Neural progenitor cell (in vitro differentiated cells): ENCODE measurements around the gene NXPH2. TPM values are rescaled to one million over a fixed set of nuclear protein-coding genes. Genes with fewer than 3 reads are reported as not detected.
A peak's percentile ranks its signal among the peaks of the same experiment; 100 is the strongest.

Source experiments
- DNase-seq: peaks from one replicate; pipeline ENCODE4 v3.0.0-alpha.2; 2016; ENCODE audit warnings: low spot score
- H2AFZ ChIP-seq: fragments of 200-600 bp; sonication (generic); replicated peaks from 2 replicates; pipeline ENCODE4 v1.6.1; 2016; ENCODE audit warnings: antibody characterized with exemption
- H3F3A ChIP-seq: fragments of 200-600 bp; sonication (generic); 2 replicates; pipeline ENCODE4 v1.6.1; 2016; ENCODE audit warnings: antibody characterized with exemption, low read depth
- H3K27ac ChIP-seq: fragments of 200-600 bp; sonication (generic); 2 replicates; pipeline ENCODE4 v1.5.1; 2016; ENCODE audit warnings: mild to moderate bottlenecking
- H3K27me3 ChIP-seq: fragments of 200-600 bp; sonication (generic); 2 replicates; pipeline ENCODE4 v1.6.1; 2016; ENCODE audit warnings: mild to moderate bottlenecking, moderate library complexity
- H3K36me3 ChIP-seq: fragments of 200-600 bp; sonication (generic); 2 replicates; pipeline ENCODE4 v1.5.1; 2016
- H3K4me1 ChIP-seq: fragments of 200-600 bp; sonication (generic); 2 replicates; pipeline ENCODE4 v1.6.1; 2016; ENCODE audit warnings: mixed run types
- H3K4me2 ChIP-seq: fragments of 200-600 bp; sonication (generic); 2 replicates; pipeline ENCODE4 v1.6.1; 2016
- H3K4me3 ChIP-seq: fragments of 200-600 bp; sonication (generic); 2 replicates; pipeline ENCODE4 v1.5.1; 2016
- H3K79me2 ChIP-seq: fragments of 200-600 bp; sonication (generic); 2 replicates; pipeline ENCODE4 v1.6.1; 2016; ENCODE audit warnings: low read depth
- H3K9ac ChIP-seq: fragments of 200-600 bp; sonication (generic); 2 replicates; pipeline ENCODE4 v1.6.1; 2016
- H3K9me3 ChIP-seq: fragments of 200-600 bp; sonication (generic); 2 replicates; pipeline ENCODE4 v1.5.1; 2016; ENCODE audit warnings: low read depth
- H4K20me1 ChIP-seq: fragments of 200-600 bp; sonication (generic); 2 replicates; pipeline ENCODE4 v1.6.1; 2016; ENCODE audit warnings: low read depth
- H3K27ac Mint-ChIP-seq: 3 replicates; pipeline ENCODE4 v1.8.0; 2021; ENCODE audit warnings: mixed read lengths
- H3K27me3 Mint-ChIP-seq: 2 replicates; pipeline ENCODE4 v1.8.0; 2022; ENCODE audit warnings: low read depth, mild to moderate bottlenecking, inconsistent platforms, moderate library complexity, mixed read lengths; ENCODE audit not compliant: insufficient read depth
- H3K36me3 Mint-ChIP-seq: 3 replicates; pipeline ENCODE4 v1.8.0; 2021; ENCODE audit warnings: mixed read lengths
- H3K4me1 Mint-ChIP-seq: 3 replicates; pipeline ENCODE4 v1.8.0; 2021; ENCODE audit warnings: mixed read lengths
- H3K4me3 Mint-ChIP-seq: 3 replicates; pipeline ENCODE4 v1.8.0; 2021; ENCODE audit warnings: mild to moderate bottlenecking, moderate library complexity, mixed read lengths
- H3K9me3 Mint-ChIP-seq: 3 replicates; pipeline ENCODE4 v1.8.0; 2020; ENCODE audit warnings: mixed read lengths
- CTCF ChIP-seq: fragments of 200-600 bp; sonication (generic); IDR thresholded peaks from 2 replicates; pipeline ENCODE4 v1.5.1; 2017; ENCODE audit warnings: antibody characterized with exemption, mild to moderate bottlenecking
- EZH2 ChIP-seq: fragments of 200-600 bp; sonication (generic); IDR thresholded peaks from 2 replicates; pipeline ENCODE4 v1.6.1; 2017; ENCODE audit warnings: antibody characterized with exemption, mild to moderate bottlenecking, moderate library complexity
- EZH2phosphoT487 ChIP-seq: fragments of 200-600 bp; sonication (generic); IDR thresholded peaks from 2 replicates; pipeline ENCODE4 v1.6.1; 2017; ENCODE audit warnings: antibody characterized with exemption
- total RNA-seq: library from RNA; depleted of rRNA; stranded (reverse); fragments of >200 nt; gene quantifications from 2 replicates; pipeline ENCODE4 v1.2.3, GENCODE V29; 2015; ENCODE audit warnings: low replicate concordance

NXPH2 gene
- total RNA-seq, 1 donor from 2014 or later, result 4.3 TPM

- H3K9me3 ChIP-seq, result no peaks in the 10 kb centered on the region
- no peaks in the 10 kb centered on the region for H3K79me2 ChIP-seq
- Mint-ChIP-seq H3K4me1 (peaks cover 15% of the 10 kb centered on the region), H3K4me3 (no peak overlapping the region), H3K27me3 (no peaks in the 10 kb centered on the region), H3K36me3 (no peaks in the 10 kb centered on the region), H3K27ac (no peak overlapping the region), H3K9me3 (peaks cover 2% of the 10 kb centered on the region)
- H3K36me3 ChIP-seq, result no peaks in the 10 kb centered on the region
- H3K4me1 ChIP-seq, result peaks cover 23% of the 10 kb centered on the region
- no peaks in the 10 kb centered on the region for H3K27me3 ChIP-seq
- H4K20me1 ChIP-seq, result no peaks in the 10 kb centered on the region
- TF ChIP-seq EZH2phosphoT487 (no peak), CTCF (peak; percentile 17), EZH2 (no peak)
- no peak for DNase-seq
- H3K4me2 ChIP-seq, result no peak overlapping the region
- no peak overlapping the region for H3K4me3 ChIP-seq
- no peak overlapping the region for H2AFZ ChIP-seq
- no peak overlapping the region for H3K9ac ChIP-seq
- H3F3A ChIP-seq, result peaks cover 12% of the 10 kb centered on the region
- H3K27ac ChIP-seq, result no peak overlapping the region
Observed at GRCh38 chr2:138727956-138728355, 52.2 kb downstream of the NXPH2 start.

GRCh38 chr2:138726681-138727080 is 53.5 kb downstream of the NXPH2 start:
- Histone ChIP-seq H3K4me2 (no peak overlapping the region), H2AFZ (no peak overlapping the region), H4K20me1 (no peaks in the 10 kb centered on the region)

GRCh38 chr2:138724729-138725459 is 55.3 kb downstream of the NXPH2 start:
- no peak for TF ChIP-seq CTCF
- no peak for TF ChIP-seq EZH2phosphoT487
- no peak for TF ChIP-seq EZH2
- no peak overlapping the region for H3K4me3 ChIP-seq
- Mint-ChIP-seq H3K9me3 (no peaks in the 10 kb centered on the region), H3K4me3 (no peak overlapping the region), H3K4me1 (peaks cover 21% of the 10 kb centered on the region), H3K27ac (no peak overlapping the region), H3K36me3 (no peaks in the 10 kb centered on the region), H3K27me3 (no peaks in the 10 kb centered on the region)
- H3K27ac ChIP-seq, result no peak overlapping the region
- no peaks in the 10 kb centered on the region for H3K79me2 ChIP-seq
- no peaks in the 10 kb centered on the region for H3K9me3 ChIP-seq
- DNase-seq, result no peak
- no peak overlapping the region for H2AFZ ChIP-seq
- H3K36me3 ChIP-seq, result no peaks in the 10 kb centered on the region
- no peaks in the 10 kb centered on the region for H3K27me3 ChIP-seq
- no peak overlapping the region for H3K9ac ChIP-seq
- peaks cover 28% of the 10 kb centered on the region for H3K4me1 ChIP-seq
- H3K4me2 ChIP-seq, result peak overlapping the region; percentile 54
- H3F3A ChIP-seq, result peaks cover 12% of the 10 kb centered on the region
- H4K20me1 ChIP-seq, result no peaks in the 10 kb centered on the region

More at GRCh38 chr2:138726681-138727080, 53.5 kb downstream of the NXPH2 start:
- Histone ChIP-seq H3K9me3 (no peaks in the 10 kb centered on the region), H3K27ac (no peak overlapping the region), H3K4me1 (peaks cover 28% of the 10 kb centered on the region), H3K36me3 (no peaks in the 10 kb centered on the region), H3K4me3 (no peak overlapping the region), H3K79me2 (no peaks in the 10 kb centered on the region), H3K27me3 (no peaks in the 10 kb centered on the region), H3K9ac (no peak overlapping the region), H3F3A (peaks cover 12% of the 10 kb centered on the region)
- no peak for DNase-seq
- Mint-ChIP-seq H3K27me3 (no peaks in the 10 kb centered on the region), H3K36me3 (no peaks in the 10 kb centered on the region), H3K4me3 (no peak overlapping the region), H3K27ac (no peak overlapping the region), H3K9me3 (peaks cover 2% of the 10 kb centered on the region), H3K4me1 (peaks cover 21% of the 10 kb centered on the region)
- TF ChIP-seq EZH2phosphoT487 (no peak), CTCF (no peak), EZH2 (no peak)
